HuH-7.5 (cell line): ENCODE results near the gene LARP6.

Experiments used
- DNase-seq: peaks from one replicate; pipeline ENCODE4 v3.0.0; 2011; ENCODE audit warnings: low spot score

The LARP6 gene

GRCh38 chr15:70794596-70795310 lies 59.2 kb downstream of the LARP6 start:
- no peak for DNase-seq

DNA sequence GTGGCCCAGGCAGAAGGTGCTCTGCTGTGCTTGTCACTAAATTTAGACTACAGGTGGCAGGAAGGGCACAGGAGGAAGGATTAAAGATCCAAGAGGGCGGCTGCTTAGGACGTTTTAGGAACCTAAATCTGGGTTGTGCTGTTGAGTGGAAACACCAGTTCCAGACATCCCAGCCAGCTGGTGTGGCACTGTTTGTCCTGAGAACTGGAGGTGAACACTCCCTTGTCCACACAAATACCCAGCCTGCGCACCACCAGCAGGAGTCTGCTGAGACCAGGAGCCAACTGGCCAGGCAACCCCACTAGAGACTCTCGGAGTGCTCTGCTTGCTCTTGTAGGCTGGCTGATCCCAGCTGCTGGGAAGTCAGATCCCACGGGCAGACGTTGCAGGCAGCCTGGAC lies 60.3 kb downstream of the LARP6 start:
- no peak for DNase-seq

DNA sequence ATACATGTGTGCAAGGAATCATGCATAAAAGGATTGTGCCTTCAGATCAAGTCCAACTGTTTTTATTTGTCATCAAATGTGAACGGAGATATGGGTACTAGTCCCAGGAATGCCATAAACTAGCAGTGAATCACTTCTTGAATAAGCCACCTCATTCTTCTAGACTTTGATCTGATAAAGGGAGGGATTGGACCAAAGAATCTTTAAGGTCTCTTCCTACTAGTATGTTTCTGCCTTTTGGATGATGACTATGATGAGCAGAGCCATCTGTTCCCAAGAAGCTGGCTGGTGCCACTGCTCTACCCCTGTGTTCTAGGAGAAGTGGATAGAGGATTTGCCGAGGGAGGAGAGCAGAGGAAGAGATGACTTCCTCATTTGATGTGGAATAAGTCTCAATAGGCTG lies 61.8 kb downstream of the LARP6 start:
- no peak for DNase-seq

DNA sequence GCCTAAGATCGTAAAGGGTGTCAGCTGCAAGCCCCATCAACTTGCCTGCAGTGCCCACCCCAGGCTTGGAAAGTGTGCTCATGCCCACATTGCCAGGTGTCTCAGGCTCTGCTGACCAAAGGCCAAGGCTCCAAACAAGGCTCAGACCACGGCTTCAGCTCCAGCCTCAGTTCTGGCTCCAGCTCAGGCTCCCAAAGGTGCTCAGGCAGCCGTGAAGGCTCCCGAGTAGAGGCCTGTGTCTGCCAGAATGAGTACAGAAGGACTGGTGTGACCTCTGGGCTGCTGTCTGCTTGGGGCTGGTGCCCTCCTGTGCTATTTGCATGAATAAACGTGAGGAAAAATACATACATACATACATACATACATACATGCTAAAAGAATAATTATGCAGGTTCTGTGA lies 62.7 kb downstream of the LARP6 start:
- DNase-seq, result no peak

GRCh38 chr15:70789213-70789612 lies 64.7 kb downstream of the LARP6 start:
- no peak for DNase-seq

DNA sequence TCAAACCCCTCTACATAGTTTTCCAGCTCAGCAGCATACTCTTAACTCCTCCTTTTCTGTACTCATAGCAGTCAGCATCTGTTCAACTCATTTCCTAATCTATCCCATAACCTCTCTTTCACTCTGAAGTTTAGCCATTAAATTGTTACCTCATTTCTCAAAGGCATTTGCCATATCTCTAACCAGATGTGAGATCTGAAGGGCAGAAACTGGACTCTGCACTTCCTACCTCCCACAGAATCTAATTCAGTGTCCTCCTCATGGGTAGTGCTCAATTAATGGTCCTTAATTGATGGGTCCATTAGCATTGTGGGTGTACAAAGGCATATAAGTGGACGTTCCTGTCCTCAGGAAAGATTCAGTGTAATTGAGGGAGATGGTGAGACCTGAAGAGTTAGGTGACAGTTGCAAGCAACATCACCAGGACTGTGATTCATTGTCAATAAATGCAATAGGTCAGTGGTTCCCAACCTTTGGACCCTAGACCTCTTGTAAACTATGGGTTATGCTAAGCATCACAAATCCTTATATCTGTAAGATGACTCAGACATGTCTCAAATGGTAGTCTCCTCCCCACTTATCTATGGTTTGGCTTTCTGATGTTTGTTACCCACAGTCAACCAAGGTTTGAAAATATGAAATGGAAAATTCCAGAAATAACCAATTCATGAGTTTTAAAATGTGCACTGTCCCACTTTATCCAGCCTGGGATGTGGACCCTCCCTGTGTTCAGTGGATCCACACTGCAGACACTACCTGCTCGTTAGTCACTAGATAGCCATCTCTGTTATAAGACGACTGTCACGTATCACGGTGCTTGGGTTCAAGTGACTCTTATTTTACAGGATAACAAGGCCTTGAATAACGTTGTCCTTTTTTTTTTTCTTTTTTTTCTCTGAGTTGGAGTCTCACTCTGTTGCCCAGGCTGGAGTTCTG lies 65.6 kb downstream of the LARP6 start:
- DNase-seq, result peak; percentile 39

- no peak for DNase-seq
These were observed 67.0 kb downstream of the LARP6 start for GRCh38 chr15:70786996-70787395.

- DNase-seq, result no peak
These were observed 70.3 kb downstream of the LARP6 start for GRCh38 chr15:70783610-70784022.

- DNase-seq, result no peak
These were observed 70.9 kb downstream of the LARP6 start for GRCh38 chr15:70783041-70783440.

GRCh38 chr15:70781236-70781635 lies 72.7 kb downstream of the LARP6 start:
- no peak for DNase-seq
